ENCODE measurements around the gene ENO1.

DNA sequence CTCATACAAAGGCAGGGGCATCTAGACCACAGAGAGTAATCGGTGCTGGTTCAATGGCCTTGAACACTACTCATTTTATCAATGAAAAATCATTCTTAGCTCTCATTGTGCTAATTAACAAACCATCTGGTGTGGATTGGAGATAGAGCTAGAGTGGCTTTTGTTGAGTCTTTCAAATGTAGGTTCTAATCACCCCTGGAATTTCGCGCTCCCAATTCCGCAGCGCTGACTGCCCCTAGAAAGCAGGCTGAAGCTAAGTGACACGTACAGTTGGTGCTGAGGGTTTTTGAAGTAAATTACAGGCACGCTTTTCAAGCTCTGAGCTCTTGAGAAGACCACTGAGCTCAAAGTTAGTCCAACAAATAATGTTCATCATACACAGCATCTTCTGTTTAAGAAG lies 36.0 kb upstream of the ENO1 start:
- no peak for TF ChIP-seq NFRKB (IDR thresholded peaks at IDR 0.05; ENCODE audit: low read depth)
- no peak for TF ChIP-seq HDAC3 (IDR thresholded peaks at IDR 0.05; ENCODE audit: borderline replicate concordance, partially characterized antibody)
- TF ChIP-seq, protein P1, sequence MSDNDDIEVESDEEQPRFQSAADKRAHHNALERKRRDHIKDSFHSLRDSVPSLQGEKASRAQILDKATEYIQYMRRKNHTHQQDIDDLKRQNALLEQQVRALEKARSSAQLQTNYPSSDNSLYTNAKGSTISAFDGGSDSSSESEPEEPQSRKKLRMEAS (CRISPR knock-in tag; IDR thresholded peaks at IDR 0.05): no peak
- no peak for TF ChIP-seq CTCF (IDR thresholded peaks at IDR 0.05 in 2 of 3, conservative IDR thresholded peaks at IDR 0.05 in 1 of 3; ENCODE audit: insufficient read depth in 2 of 3, low read depth in 1 of 3, low read length in 3 of 3)
- no peak for TF ChIP-seq SP1 (CRISPR knock-in tag; IDR thresholded peaks at IDR 0.05)
- no peak for TF ChIP-seq U2AF2 (optimal IDR thresholded peaks at IDR 0.05; ENCODE audit: low read depth, low read length)
- TF ChIP-seq, protein P2, sequence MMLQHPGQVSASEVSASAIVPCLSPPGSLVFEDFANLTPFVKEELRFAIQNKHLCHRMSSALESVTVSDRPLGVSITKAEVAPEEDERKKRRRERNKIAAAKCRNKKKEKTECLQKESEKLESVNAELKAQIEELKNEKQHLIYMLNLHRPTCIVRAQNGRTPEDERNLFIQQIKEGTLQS (IDR thresholded peaks at IDR 0.05): no peak
- TF ChIP-seq, protein P2 (CRISPR knock-in tag; conservative IDR thresholded peaks at IDR 0.05): no peak
- no peak for TF ChIP-seq ZBTB7A (IDR thresholded peaks at IDR 0.05; ENCODE audit: borderline replicate concordance, control insufficient read depth, low read depth, low read length)
- TF ChIP-seq, protein P3, sequence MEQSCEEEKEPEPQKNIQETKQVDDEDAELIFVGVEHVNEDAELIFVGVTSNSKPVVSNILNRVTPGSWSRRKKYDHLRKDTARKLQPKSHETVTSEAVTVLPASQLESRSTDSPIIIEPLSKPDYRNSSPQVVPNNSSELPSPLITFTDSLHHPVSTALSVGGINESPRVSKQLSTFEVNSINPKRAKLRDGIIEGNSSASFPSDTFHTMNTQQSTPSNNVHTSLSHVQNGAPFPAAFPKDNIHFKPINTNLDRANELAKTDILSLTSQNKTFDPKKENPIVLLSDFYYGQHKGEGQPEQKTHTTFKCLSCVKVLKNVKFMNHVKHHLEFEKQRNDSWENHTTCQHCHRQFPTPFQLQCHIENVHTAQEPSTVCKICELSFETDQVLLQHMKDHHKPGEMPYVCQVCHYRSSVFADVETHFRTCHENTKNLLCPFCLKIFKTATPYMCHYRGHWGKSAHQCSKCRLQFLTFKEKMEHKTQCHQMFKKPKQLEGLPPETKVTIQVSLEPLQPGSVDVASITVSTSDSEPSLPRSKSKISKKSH (CRISPR knock-in tag; IDR thresholded peaks at IDR 0.05): no peak
- no peak for TF ChIP-seq SIN3A (IDR thresholded peaks at IDR 0.05; ENCODE audit: borderline replicate concordance in 2 of 2, control insufficient read depth in 1 of 2, low read depth in 2 of 2, low read length in 2 of 2)
